HG03342 (cell line): ENCODE results near the gene CFAP157.

Experiments used
- ATAC-seq: cut with Tn5 transposase; IDR thresholded peaks from one replicate; pipeline ENCODE4 v1.9.1; 2021; ENCODE audit warnings: mild to moderate bottlenecking, moderate library complexity; ENCODE audit not compliant: unreplicated experiment

CFAP157 gene

GRCh38 chr9:127706836-127707241 is at the start of gene CFAP157:
TSS of gene CFAP157 (plus strand) at chr9:127706988. CDS start at chr9:127707032, 44 bp downstream.
- no peak for ATAC-seq

GRCh38 chr9:127658428-127658827 is 48.4 kb upstream of the CFAP157 start:
- ATAC-seq = no peak

- no peak for ATAC-seq
Observed at GRCh38 chr9:127660886-127661741, 45.7 kb upstream of the CFAP157 start.

GRCh38 chr9:127662617-127663016 is 44.2 kb upstream of the CFAP157 start:
- ATAC-seq = no peak

- no peak for ATAC-seq
Observed at GRCh38 chr9:127664324-127664677, 42.5 kb upstream of the CFAP157 start.

- ATAC-seq = no peak
Observed at GRCh38 chr9:127664678-127665507, 41.9 kb upstream of the CFAP157 start.

- no peak for ATAC-seq
Observed at GRCh38 chr9:127667127-127667844, 39.5 kb upstream of the CFAP157 start.

- ATAC-seq = no peak
Observed at GRCh38 chr9:127667906-127668305, 38.9 kb upstream of the CFAP157 start.

- ATAC-seq = no peak
Observed at GRCh38 chr9:127673234-127673633, 33.6 kb upstream of the CFAP157 start.

- no peak for ATAC-seq
Observed at GRCh38 chr9:127676638-127677037, 30.1 kb upstream of the CFAP157 start.

- ATAC-seq = no peak
Observed at GRCh38 chr9:127679506-127679905, 27.3 kb upstream of the CFAP157 start.

GRCh38 chr9:127680226-127680625 is 26.6 kb upstream of the CFAP157 start:
- ATAC-seq = no peak

GRCh38 chr9:127680846-127681245 is 25.9 kb upstream of the CFAP157 start:
- ATAC-seq = no peak

GRCh38 chr9:127682351-127683136 is 24.2 kb upstream of the CFAP157 start:
- ATAC-seq = no peak

GRCh38 chr9:127683723-127684122 is 23.1 kb upstream of the CFAP157 start:
- no peak for ATAC-seq

- no peak for ATAC-seq
Observed at GRCh38 chr9:127684576-127684975, 22.2 kb upstream of the CFAP157 start.

GRCh38 chr9:127686461-127687393 is 20.1 kb upstream of the CFAP157 start:
- no peak for ATAC-seq

- ATAC-seq = no peak
Observed at GRCh38 chr9:127689329-127690000, 17.3 kb upstream of the CFAP157 start.

- ATAC-seq = no peak
Observed at GRCh38 chr9:127690735-127691134, 16.1 kb upstream of the CFAP157 start.
